Myocyte (in vitro differentiated cells): Measurements from ENCODE around the gene HRC. TPM values are rescaled to one million over a fixed set of nuclear protein-coding genes. Genes with fewer than 3 reads are reported as not detected.
"Not testable (repeated sequence)": the region's sequence is repeated elsewhere in the genome, so short reads cannot be mapped to it uniquely, and the experiment has no call there.

Experiments
- DNase-seq: peaks from one replicate; pipeline ENCODE4 v3.0.0-alpha.2; 2012; ENCODE audit warnings: low read depth
- total RNA-seq: library from RNA; depleted of rRNA; stranded (reverse); fragments of >200 nt; gene quantifications from 2 replicates; pipeline ENCODE4 v1.2.3, GENCODE V29; 2014

The HRC gene
- total RNA-seq, 1 donor from 2014 or later = 578 TPM

GRCh38 chr19:49135686-49136085 is 19.5 kb downstream of the HRC start:
- no peak for DNase-seq

- no peak for DNase-seq
These were observed 21.4 kb downstream of the HRC start for GRCh38 chr19:49133621-49134454.

- DNase-seq = no peak
These were observed 22.1 kb downstream of the HRC start for GRCh38 chr19:49132974-49133609.

GRCh38 chr19:49130325-49130724 is 24.9 kb downstream of the HRC start:
- no peak for DNase-seq

GRCh38 chr19:49129238-49129583 is 26.0 kb downstream of the HRC start:
- DNase-seq = no peak

- DNase-seq = no peak
These were observed 26.5 kb downstream of the HRC start for GRCh38 chr19:49128545-49129237.

- peak; percentile 98 for DNase-seq
These were observed 27.3 kb downstream of the HRC start for GRCh38 chr19:49127674-49128544.

GRCh38 chr19:49127225-49127624 is 28.0 kb downstream of the HRC start:
- not testable (repeated sequence) for DNase-seq

GRCh38 chr19:49126575-49126974 is 28.6 kb downstream of the HRC start:
- DNase-seq = no peak

- DNase-seq = no peak
These were observed 30.0 kb downstream of the HRC start for GRCh38 chr19:49125025-49125731.

GRCh38 chr19:49123285-49123684 is 31.9 kb downstream of the HRC start:
- DNase-seq = not testable (repeated sequence)

GRCh38 chr19:49121841-49122240 is 33.4 kb downstream of the HRC start:
- DNase-seq = not testable (repeated sequence)

GRCh38 chr19:49120868-49121267 is 34.3 kb downstream of the HRC start:
- no peak for DNase-seq

GRCh38 chr19:49120325-49120683 is 34.9 kb downstream of the HRC start:
- no peak for DNase-seq

- peak; percentile 72 for DNase-seq
These were observed 35.5 kb downstream of the HRC start, which contains the start of gene PPFIA3 for GRCh38 chr19:49119411-49120324. TSS of gene PPFIA3 (plus strand) at chr19:49119544. CDS start at chr19:49127874, 8,330 bp downstream.

GRCh38 chr19:49118565-49119410 is 36.4 kb downstream of the HRC start, which contains the start of gene C19orf73:
TSS of gene C19orf73 (minus strand) at chr19:49119143. CDS start at chr19:49119022, 121 bp downstream.
- DNase-seq = peak; percentile 94

GRCh38 chr19:49117677-49118564 is 37.3 kb downstream of the HRC start:
- no peak for DNase-seq
